H9 (cell line): ENCODE measurements around the gene GFRA1. TPM values are rescaled to one million over a fixed set of nuclear protein-coding genes. Genes with fewer than 3 reads are reported as not detected.

Experiments
- DNase-seq: peaks from one replicate; pipeline ENCODE4 v3.0.0-alpha.2; 2017
- H2AFZ ChIP-seq: one replicate; pipeline ENCODE4 v1.6.1; 2013; ENCODE audit warnings: mild to moderate bottlenecking, low read length, control low read depth, moderate library complexity
- H2AK5ac ChIP-seq: 2 replicates; pipeline ENCODE4 v1.6.1; 2013; ENCODE audit warnings: low read length, control low read depth, mixed read lengths; ENCODE audit not compliant: insufficient read length
- H2BK120ac ChIP-seq: one replicate; pipeline ENCODE4 v1.6.1; 2013; ENCODE audit warnings: low read depth, mild to moderate bottlenecking, low read length, control low read depth, inconsistent platforms; ENCODE audit not compliant: poor library complexity, severe bottlenecking
- H2BK12ac ChIP-seq: 2 replicates; pipeline ENCODE4 v1.6.1; 2013; ENCODE audit warnings: low read length, control low read depth, mixed read lengths, low read depth; ENCODE audit not compliant: insufficient read length
- H2BK15ac ChIP-seq: 2 replicates; pipeline ENCODE4 v1.6.1; 2013; ENCODE audit warnings: low read depth, low read length, control low read depth
- H2BK20ac ChIP-seq: one replicate; pipeline ENCODE4 v1.6.1; 2013; ENCODE audit warnings: low read depth, mild to moderate bottlenecking, low read length, control low read depth, inconsistent platforms; ENCODE audit not compliant: poor library complexity, severe bottlenecking
- H2BK5ac ChIP-seq: 2 replicates; pipeline ENCODE4 v1.6.1; 2013; ENCODE audit warnings: low read length, control low read depth, mixed read lengths; ENCODE audit not compliant: insufficient read length
- H3K14ac ChIP-seq: 2 replicates; pipeline ENCODE4 v1.6.1; 2013; ENCODE audit warnings: low read length, control low read depth; ENCODE audit not compliant: insufficient read depth
- H3K18ac ChIP-seq: 2 replicates; pipeline ENCODE4 v1.6.1; 2013; ENCODE audit warnings: low read depth, mild to moderate bottlenecking, mixed read lengths, low read length, control low read depth; ENCODE audit not compliant: insufficient read length
- H3K23ac ChIP-seq: 2 replicates; pipeline ENCODE4 v1.6.1; 2013; ENCODE audit warnings: low read length, control low read depth, mixed read lengths, low read depth; ENCODE audit not compliant: insufficient read length
- H3K23me2 ChIP-seq: 2 replicates; pipeline ENCODE4 v1.6.1; 2013; ENCODE audit warnings: low read depth, mild to moderate bottlenecking, mixed read lengths, low read length, control low read depth; ENCODE audit not compliant: insufficient read length, poor library complexity, severe bottlenecking
- H3K27ac ChIP-seq: 2 replicates; pipeline ENCODE4 v1.5.1; 2013; ENCODE audit warnings: low read length, control low read depth, mixed read lengths, low read depth; ENCODE audit not compliant: insufficient read length
- H3K27me3 ChIP-seq: 2 replicates; pipeline ENCODE4 v1.6.1; 2013; ENCODE audit warnings: low read length, control low read depth, inconsistent platforms; ENCODE audit not compliant: insufficient read depth
- H3K4ac ChIP-seq: 2 replicates; pipeline ENCODE4 v1.6.1; 2013; ENCODE audit warnings: low read depth, mild to moderate bottlenecking, control low read depth, inconsistent platforms, low read length, moderate library complexity
- H3K4me1 ChIP-seq: 2 replicates; pipeline ENCODE4 v1.6.1; 2013; ENCODE audit warnings: low read length, control low read depth, inconsistent platforms; ENCODE audit not compliant: insufficient read depth
- H3K4me2 ChIP-seq: 2 replicates; pipeline ENCODE4 v1.6.1; 2013; ENCODE audit warnings: low read length, control low read depth, mixed read lengths; ENCODE audit not compliant: insufficient read length, insufficient read depth
- H3K56ac ChIP-seq: 2 replicates; pipeline ENCODE4 v1.6.1; 2013; ENCODE audit warnings: low read depth, mild to moderate bottlenecking, mixed read lengths, low read length, control low read depth; ENCODE audit not compliant: insufficient read length
- H3K79me1 ChIP-seq: 2 replicates; pipeline ENCODE4 v1.6.1; 2013; ENCODE audit warnings: low read depth, mild to moderate bottlenecking, moderate library complexity, low read length, control low read depth, inconsistent platforms; ENCODE audit not compliant: insufficient read depth, poor library complexity, severe bottlenecking
- H3K79me2 ChIP-seq: 2 replicates; pipeline ENCODE4 v1.6.1; 2013; ENCODE audit warnings: low read length, control low read depth, inconsistent platforms; ENCODE audit not compliant: insufficient read depth
- H3K9ac ChIP-seq: 2 replicates; pipeline ENCODE4 v1.6.1; 2013; ENCODE audit warnings: low read length, control low read depth, mixed read lengths; ENCODE audit not compliant: insufficient read length; ENCODE audit errors: extremely low read depth
- H3K9me3 ChIP-seq: one replicate; pipeline ENCODE4 v1.6.1; 2013; ENCODE audit warnings: low read depth, low read length, inconsistent platforms; ENCODE audit not compliant: control insufficient read depth
- H3T11ph ChIP-seq: one replicate; pipeline ENCODE4 v1.6.1; 2013; ENCODE audit warnings: mild to moderate bottlenecking, low read length, control low read depth, inconsistent platforms
- H4K20me1 ChIP-seq: one replicate; pipeline ENCODE4 v1.6.1; 2013; ENCODE audit not compliant: control insufficient read depth, insufficient read length, insufficient read depth
- H4K5ac ChIP-seq: 2 replicates; pipeline ENCODE4 v1.6.1; 2013; ENCODE audit warnings: low read depth, mild to moderate bottlenecking, mixed read lengths, low read length, control low read depth; ENCODE audit not compliant: insufficient read length
- H4K8ac ChIP-seq: replicated peaks from 2 replicates; pipeline ENCODE4 v1.6.1; 2013; ENCODE audit warnings: low read length, control low read depth, mixed read lengths, low read depth; ENCODE audit not compliant: insufficient read length
- H4K91ac ChIP-seq: 2 replicates; pipeline ENCODE4 v1.6.1; 2013; ENCODE audit warnings: low read depth, mild to moderate bottlenecking, moderate library complexity, mixed read lengths, low read length, control low read depth; ENCODE audit not compliant: insufficient read length
- H3K27ac Mint-ChIP-seq, 3 experiments: 2 replicates in 2 of 3; 3 replicates in 1 of 3; pipeline ENCODE4 v1.8.0; 2020 to 2021; ENCODE audit warnings: mixed read lengths in 3 of 3, mild to moderate bottlenecking in 1 of 3, moderate library complexity in 1 of 3
- H3K27me3 Mint-ChIP-seq: 2 replicates; pipeline ENCODE4 v1.8.0; 2021; ENCODE audit warnings: low read depth, mild to moderate bottlenecking, moderate library complexity, mixed read lengths
- H3K36me3 Mint-ChIP-seq, 3 experiments: 2 replicates in 2 of 3; 3 replicates in 1 of 3; pipeline ENCODE4 v1.8.0; 2020 to 2021; ENCODE audit warnings: low read depth in 3 of 3, mixed read lengths in 3 of 3; ENCODE audit not compliant: insufficient read depth in 1 of 3
- H3K4me1 Mint-ChIP-seq, 2 experiments: 2 replicates each; pipeline ENCODE4 v1.8.0; 2020; ENCODE audit warnings: mixed read lengths in 2 of 2
- H3K4me3 Mint-ChIP-seq, 2 experiments: 2 replicates in 1 of 2; 3 replicates in 1 of 2; pipeline ENCODE4 v1.8.0; 2020 to 2021; ENCODE audit warnings: mild to moderate bottlenecking in 2 of 2, mixed read lengths in 2 of 2, moderate library complexity in 1 of 2
- H3K9me3 Mint-ChIP-seq, 2 experiments: 2 replicates in 1 of 2; 3 replicates in 1 of 2; pipeline ENCODE4 v1.8.0; 2020; ENCODE audit warnings: mild to moderate bottlenecking in 2 of 2, mixed read lengths in 2 of 2, moderate library complexity in 1 of 2
- WGBS: extraction: QIAGEN DNeasy Blood & Tissue Kit; methylation state at CpG from one replicate; pipeline ENCODE4 v1.1.7; 2013; ENCODE audit warnings: missing lambda C conversion rate, low lambda C conversion rate, mixed read lengths; ENCODE audit not compliant: insufficient read length; ENCODE audit errors: extremely low coverage; 5-methylcytosine and 5-hydroxymethylcytosine counted together
- total RNA-seq: library from RNA; stranded (reverse); gene quantifications from 2 replicates; pipeline ENCODE4 v1.2.1, GENCODE V29; 2021
- TF ChIP-seq, protein P1 (sequence below): fragments of 200-600 bp; sonication (generic); conservative IDR thresholded peaks from 3 replicates; pipeline ENCODE4 v1.8.0; 2021; ENCODE audit warnings: antibody characterized with exemption, mild to moderate bottlenecking

The GFRA1 gene
- total RNA-seq, 1 experiment from 2014 or later: 0.24 TPM

DNA sequence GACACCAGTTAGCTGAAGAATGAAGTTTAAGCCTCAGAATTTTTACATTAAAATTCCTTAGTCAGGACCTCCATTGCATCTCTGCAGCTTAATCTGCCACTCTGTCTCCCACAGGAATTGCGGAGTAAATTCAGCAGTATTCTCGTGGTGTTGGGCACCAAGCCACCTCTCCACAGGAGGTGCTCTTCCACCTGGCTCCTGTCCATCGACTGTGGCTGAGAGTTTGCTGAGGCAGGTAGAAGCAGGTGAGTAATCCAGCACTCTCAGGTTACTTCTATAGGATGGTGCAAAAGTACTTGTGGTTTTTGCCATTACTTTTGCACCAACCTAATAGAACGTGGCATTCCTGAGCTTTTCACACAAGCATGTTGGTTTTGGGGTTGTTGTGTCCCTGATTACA is 134.1 kb downstream of the GFRA1 start:
- WGBS: no CpG with 5 or more reads among the region's 4 CpGs
- no peaks in the 10 kb centered on the region for H3K79me2 ChIP-seq
- no peak overlapping the region for H4K8ac ChIP-seq
- no peaks in the 10 kb centered on the region for H3K9me3 ChIP-seq
- H2BK20ac ChIP-seq: no peak overlapping the region
- H3K18ac ChIP-seq: no peak overlapping the region
- no peak overlapping the region for H2BK15ac ChIP-seq
- H4K5ac ChIP-seq: no peak overlapping the region
- H2AFZ ChIP-seq: no peak overlapping the region
- H2BK12ac ChIP-seq: no peak overlapping the region
- no peak overlapping the region for H2AK5ac ChIP-seq
- H3K9ac ChIP-seq: no peak overlapping the region
- TF ChIP-seq, protein P1, sequence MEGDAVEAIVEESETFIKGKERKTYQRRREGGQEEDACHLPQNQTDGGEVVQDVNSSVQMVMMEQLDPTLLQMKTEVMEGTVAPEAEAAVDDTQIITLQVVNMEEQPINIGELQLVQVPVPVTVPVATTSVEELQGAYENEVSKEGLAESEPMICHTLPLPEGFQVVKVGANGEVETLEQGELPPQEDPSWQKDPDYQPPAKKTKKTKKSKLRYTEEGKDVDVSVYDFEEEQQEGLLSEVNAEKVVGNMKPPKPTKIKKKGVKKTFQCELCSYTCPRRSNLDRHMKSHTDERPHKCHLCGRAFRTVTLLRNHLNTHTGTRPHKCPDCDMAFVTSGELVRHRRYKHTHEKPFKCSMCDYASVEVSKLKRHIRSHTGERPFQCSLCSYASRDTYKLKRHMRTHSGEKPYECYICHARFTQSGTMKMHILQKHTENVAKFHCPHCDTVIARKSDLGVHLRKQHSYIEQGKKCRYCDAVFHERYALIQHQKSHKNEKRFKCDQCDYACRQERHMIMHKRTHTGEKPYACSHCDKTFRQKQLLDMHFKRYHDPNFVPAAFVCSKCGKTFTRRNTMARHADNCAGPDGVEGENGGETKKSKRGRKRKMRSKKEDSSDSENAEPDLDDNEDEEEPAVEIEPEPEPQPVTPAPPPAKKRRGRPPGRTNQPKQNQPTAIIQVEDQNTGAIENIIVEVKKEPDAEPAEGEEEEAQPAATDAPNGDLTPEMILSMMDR: no peak
- no peak overlapping the region for H3K4me2 ChIP-seq
- no peaks in the 10 kb centered on the region for H3K79me1 ChIP-seq
- no peak overlapping the region for H2BK5ac ChIP-seq
- no peak overlapping the region for H3K23ac ChIP-seq
- no peak overlapping the region for H3K56ac ChIP-seq
- no peak overlapping the region for H3K4ac ChIP-seq
- Mint-ChIP-seq H3K27ac (no peak overlapping the region), H3K4me3 (no peak overlapping the region), H3K4me1 (peaks cover 14 to 24% of the 10 kb centered on the region in 2 experiments), H3K9me3 (no peaks in the 10 kb centered on the region; a peak in 1 of 5 replicates), H3K36me3 (no peaks in the 10 kb centered on the region), H3K27me3 (peaks cover 2% of the 10 kb centered on the region; the same call in 1 of the 2 replicates)
- H4K20me1 ChIP-seq: no peaks in the 10 kb centered on the region
- no peak overlapping the region for H4K91ac ChIP-seq
- H3K27ac ChIP-seq: no peak overlapping the region
- H3T11ph ChIP-seq: no peak overlapping the region
- DNase-seq: no peak
- no peak overlapping the region for H2BK120ac ChIP-seq
- H3K23me2 ChIP-seq: no peaks in the 10 kb centered on the region
- no peaks in the 10 kb centered on the region; the same call in 1 of the 2 replicates for H3K4me1 ChIP-seq
- H3K14ac ChIP-seq: no peak overlapping the region
- no peaks in the 10 kb centered on the region for H3K27me3 ChIP-seq
